Measurements from ENCODE around the gene IMPDH2.

DNA sequence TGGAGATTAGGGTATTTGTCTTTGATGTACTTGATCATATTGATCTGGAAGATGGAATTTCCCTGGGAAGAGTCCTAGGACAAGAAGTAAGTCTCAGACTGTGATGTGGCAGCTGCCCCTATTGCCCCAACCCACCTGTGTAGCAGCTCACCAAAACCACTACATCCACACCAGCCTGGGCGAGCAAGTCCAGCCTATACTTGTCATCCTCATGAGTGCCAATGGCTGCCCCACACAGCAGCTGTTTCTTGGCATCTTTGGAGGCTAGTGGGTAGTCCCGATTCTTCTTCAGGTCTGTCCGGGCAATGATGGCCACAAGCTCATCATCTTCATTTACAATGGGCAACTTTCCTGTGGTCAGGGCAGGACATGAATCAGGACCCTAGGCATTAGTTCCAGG is 2.7 kb downstream of the IMPDH2 start:
- TF ChIP-seq, protein P1, sequence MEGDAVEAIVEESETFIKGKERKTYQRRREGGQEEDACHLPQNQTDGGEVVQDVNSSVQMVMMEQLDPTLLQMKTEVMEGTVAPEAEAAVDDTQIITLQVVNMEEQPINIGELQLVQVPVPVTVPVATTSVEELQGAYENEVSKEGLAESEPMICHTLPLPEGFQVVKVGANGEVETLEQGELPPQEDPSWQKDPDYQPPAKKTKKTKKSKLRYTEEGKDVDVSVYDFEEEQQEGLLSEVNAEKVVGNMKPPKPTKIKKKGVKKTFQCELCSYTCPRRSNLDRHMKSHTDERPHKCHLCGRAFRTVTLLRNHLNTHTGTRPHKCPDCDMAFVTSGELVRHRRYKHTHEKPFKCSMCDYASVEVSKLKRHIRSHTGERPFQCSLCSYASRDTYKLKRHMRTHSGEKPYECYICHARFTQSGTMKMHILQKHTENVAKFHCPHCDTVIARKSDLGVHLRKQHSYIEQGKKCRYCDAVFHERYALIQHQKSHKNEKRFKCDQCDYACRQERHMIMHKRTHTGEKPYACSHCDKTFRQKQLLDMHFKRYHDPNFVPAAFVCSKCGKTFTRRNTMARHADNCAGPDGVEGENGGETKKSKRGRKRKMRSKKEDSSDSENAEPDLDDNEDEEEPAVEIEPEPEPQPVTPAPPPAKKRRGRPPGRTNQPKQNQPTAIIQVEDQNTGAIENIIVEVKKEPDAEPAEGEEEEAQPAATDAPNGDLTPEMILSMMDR (conservative IDR thresholded peaks at IDR 0.05 in 1 of 2, IDR thresholded peaks at IDR 0.05 in 1 of 2; ENCODE audit: low read depth in 1 of 2, low read length in 2 of 2), result no peak
- no peak for TF ChIP-seq EZH2 (IDR thresholded peaks at IDR 0.05; ENCODE audit: low read length, missing control alignments)
